ENCODE results near the gene BRD7. TPM values are rescaled to one million over a fixed set of nuclear protein-coding genes. Genes with fewer than 3 reads are reported as not detected.

The BRD7 gene
- total and polyA plus RNA-seq, 2 donors (not counting 1 experiment from before 2014, with no cell fraction given): 29.8 to 64.5 TPM

DNA sequence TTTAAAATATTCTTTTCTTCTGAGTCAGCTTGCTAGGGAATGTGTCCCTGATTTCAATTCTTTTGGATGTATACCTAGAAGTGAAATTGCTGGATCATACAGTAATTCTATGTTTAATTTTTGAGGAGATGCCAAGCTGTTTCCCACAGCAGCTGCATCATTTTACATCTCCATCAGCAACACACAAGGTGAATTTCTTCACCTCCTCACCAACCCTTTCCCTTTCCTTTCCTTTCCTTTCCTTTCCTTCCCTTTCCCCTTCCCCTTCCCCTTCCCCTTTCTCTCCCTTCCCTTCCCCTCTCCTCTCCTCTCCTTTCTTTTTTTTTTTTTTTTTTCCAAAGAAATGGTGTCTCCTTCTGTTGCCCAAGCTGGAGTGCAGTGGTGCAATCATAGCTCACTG is 45.4 kb upstream of the BRD7 start:
- no peak overlapping the region for H3K4me3 ChIP-seq (ENCODE audit: control extremely low read depth in 1 of 5, extremely low read depth in 1 of 5, insufficient read depth in 1 of 5, low read depth in 2 of 5, low read length in 4 of 5)
- H3K27ac ChIP-seq (ENCODE audit: low read length in 2 of 2): no peak overlapping the region
- ATAC-seq (ENCODE audit: low read depth): no peak
- H3K79me2 ChIP-seq (ENCODE audit: control insufficient read depth, insufficient read depth, low read length): no peaks in the 10 kb centered on the region
- Mint-ChIP-seq H3K27ac (no peak overlapping the region), H3K4me3 (no peak overlapping the region), H3K27me3 (peaks cover 12% of the 10 kb centered on the region), H3K9me3 (ENCODE audit: insufficient read depth) (peaks cover 9% of the 10 kb centered on the region), H3K4me1 (no peaks in the 10 kb centered on the region)
- intact Hi-C loops (cut with micrococcal nuclease): no loop called here
- peaks cover 5 to 15% (median 11%) of the 10 kb centered on the region in 3 donors for H3K9me3 ChIP-seq (ENCODE audit: control extremely low read depth in 1 of 3, control insufficient read depth in 2 of 3, insufficient read depth in 1 of 3, low read length in 2 of 3)
- H3K4me2 ChIP-seq (replicated peaks; ENCODE audit: low read depth, low read length, poor library complexity, severe bottlenecking): no peak overlapping the region
- TF ChIP-seq CTCF (IDR thresholded peaks at IDR 0.05) (no peak), EZH2 (IDR thresholded peaks at IDR 0.05; ENCODE audit: borderline replicate concordance, insufficient read depth, low read depth, low read length, poor library complexity, severe bottlenecking) (no peak)
- DNase-seq: no peak
- H3K4me1 ChIP-seq (ENCODE audit: control insufficient read depth in 2 of 2, insufficient read depth in 2 of 2, low read length in 2 of 2): no peaks in the 10 kb centered on the region
- peaks cover 0 to 5% (median 2%) of the 10 kb centered on the region in 4 experiments for H3K27me3 ChIP-seq (replicated peaks in 1 of 4; ENCODE audit: control extremely low read depth in 1 of 4, control insufficient read depth in 3 of 4, insufficient read depth in 4 of 4, low read length in 3 of 4)
- no peaks in the 10 kb centered on the region for H3K36me3 ChIP-seq (replicated peaks in 1 of 2; ENCODE audit: control extremely low read depth in 1 of 2, control insufficient read depth in 1 of 2, extremely low read depth in 1 of 2, insufficient read depth in 2 of 2, low read length in 1 of 2)
- ChIA-PET POLR2A (no interaction called here), CTCF (interaction anchor here (1.1 kb wide), 1 partner anchor 31 kb away, joined by 4 read pairs; no protein-coding TSS in a partner anchor)
- H3K9ac ChIP-seq (ENCODE audit: low read length): no peak overlapping the region
- H2AFZ ChIP-seq (ENCODE audit: insufficient read depth, low read depth, low read length, poor library complexity, severe bottlenecking): no peak overlapping the region
- H4K20me1 ChIP-seq (ENCODE audit: control insufficient read depth, insufficient read depth, low read length, poor library complexity, severe bottlenecking): no peaks in the 10 kb centered on the region

DNA sequence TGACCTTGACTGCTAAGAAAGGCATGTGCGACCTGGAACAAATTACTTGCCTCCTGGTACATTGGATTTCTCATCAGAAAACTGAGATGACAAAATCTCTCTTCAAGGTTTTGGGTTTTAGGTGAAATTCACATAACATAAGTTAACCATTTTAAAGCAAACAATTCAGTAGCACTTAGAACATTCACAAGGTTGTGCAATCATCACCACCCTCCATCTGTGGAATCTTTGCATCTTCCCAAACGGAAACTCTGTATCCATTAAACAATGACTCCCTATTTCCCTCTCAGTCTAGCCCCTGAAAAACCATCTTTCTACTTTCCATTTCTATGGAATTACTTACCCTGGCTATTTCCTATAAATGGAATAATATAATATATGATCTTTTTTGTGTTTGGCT is 42.2 kb upstream of the BRD7 start:
- WGBS (ENCODE audit: insufficient coverage): 83% methylated on average over 1 of the region's 2 CpGs
- H3K4me3 Mint-ChIP-seq: no peak overlapping the region
- CTCF ChIA-PET: no interaction called here
- Histone ChIP-seq H3K4me2 (replicated peaks; ENCODE audit: low read depth, low read length, poor library complexity, severe bottlenecking) (no peak overlapping the region), H3K9me3 (ENCODE audit: control extremely low read depth in 1 of 3, control insufficient read depth in 2 of 3, insufficient read depth in 1 of 3, low read length in 2 of 3) (peaks cover 2 to 4% (median 3%) of the 10 kb centered on the region in 3 donors), H3K79me2 (ENCODE audit: control insufficient read depth, insufficient read depth, low read length) (no peaks in the 10 kb centered on the region), H3K9ac (ENCODE audit: low read length) (no peak overlapping the region), H2AFZ (ENCODE audit: insufficient read depth, low read depth, low read length, poor library complexity, severe bottlenecking) (no peak overlapping the region), H3K4me3 (ENCODE audit: control extremely low read depth in 1 of 5, extremely low read depth in 1 of 5, insufficient read depth in 1 of 5, low read depth in 2 of 5, low read length in 4 of 5) (no peak overlapping the region), H3K27ac (ENCODE audit: low read length in 2 of 2) (no peak overlapping the region), H3K4me1 (ENCODE audit: control insufficient read depth in 2 of 2, insufficient read depth in 2 of 2, low read length in 2 of 2) (no peaks in the 10 kb centered on the region), H3K27me3 (replicated peaks in 1 of 4; ENCODE audit: control extremely low read depth in 1 of 4, control insufficient read depth in 3 of 4, insufficient read depth in 4 of 4, low read length in 3 of 4) (peaks cover 0 to 6% (median 2%) of the 10 kb centered on the region in 4 experiments), H4K20me1 (ENCODE audit: control insufficient read depth, insufficient read depth, low read length, poor library complexity, severe bottlenecking) (no peaks in the 10 kb centered on the region), H3K36me3 (replicated peaks in 1 of 2; ENCODE audit: control extremely low read depth in 1 of 2, control insufficient read depth in 1 of 2, extremely low read depth in 1 of 2, insufficient read depth in 2 of 2, low read length in 1 of 2) (no peaks in the 10 kb centered on the region)
- no peak overlapping the region for H3K27ac Mint-ChIP-seq
- TF ChIP-seq CTCF (IDR thresholded peaks at IDR 0.05): no peak
- TF ChIP-seq EZH2 (IDR thresholded peaks at IDR 0.05; ENCODE audit: borderline replicate concordance, insufficient read depth, low read depth, low read length, poor library complexity, severe bottlenecking): no peak
- POLR2A ChIA-PET: no interaction called here
- peaks cover 9% of the 10 kb centered on the region for H3K27me3 Mint-ChIP-seq
- ATAC-seq (ENCODE audit: low read depth) (no peak), DNase-seq (no peak)
- intact Hi-C loops (cut with micrococcal nuclease): no loop called here
- H3K4me1 Mint-ChIP-seq: no peaks in the 10 kb centered on the region
- H3K9me3 Mint-ChIP-seq (ENCODE audit: insufficient read depth): peaks cover 5% of the 10 kb centered on the region
